ENCODE results near the gene HMX2.

The HMX2 gene

DNA sequence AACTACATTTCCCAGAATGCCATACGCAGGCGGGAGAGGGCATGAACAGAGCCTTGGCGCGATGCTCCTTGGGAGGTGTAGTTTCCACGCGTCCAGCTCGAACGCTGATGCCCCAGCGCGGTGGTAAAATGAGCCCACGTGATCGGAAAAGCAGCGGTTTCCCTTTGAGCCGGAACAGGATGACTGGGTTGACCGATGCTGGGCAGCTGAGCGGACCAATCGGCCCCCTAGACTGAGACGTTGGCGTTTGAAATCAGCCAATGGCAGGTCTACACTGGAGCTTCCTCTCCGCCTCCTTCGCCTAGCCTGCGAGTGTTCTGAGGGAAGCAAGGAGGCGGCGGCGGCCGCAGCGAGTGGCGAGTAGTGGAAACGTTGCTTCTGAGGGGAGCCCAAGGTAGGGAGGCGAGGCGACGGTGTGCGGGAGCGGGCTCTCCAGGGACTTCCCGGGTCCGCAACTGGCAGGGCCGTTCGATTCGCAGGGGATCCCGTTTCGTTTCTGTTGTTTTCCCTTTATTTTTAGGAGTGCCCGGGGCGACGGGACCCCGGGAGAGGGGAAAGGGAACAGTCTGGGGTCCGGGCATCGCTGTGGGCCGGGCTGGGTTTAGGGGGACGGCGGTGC, 6.3 kb downstream of the HMX2 start, which contains the start of gene BUB3:
BUB3 (plus strand) TSS at position 311 of the 619 bp plus-strand sequence. CDS start 516 bp downstream, outside the sequence.
- H2AK5ac ChIP-seq (ENCODE audit: low read length) = peak within 1 kb of the TSS; percentile 21
- H3K27me3 ChIP-seq (ENCODE audit: insufficient read depth, low read length) = peaks cover 24% of the 10 kb centered on the region
- H3K4me1 ChIP-seq (ENCODE audit: control insufficient read depth in 1 of 2, insufficient read depth in 2 of 2, low read length in 2 of 2) = peaks cover 9% of the 10 kb centered on the region in 2 experiments
- WGBS (ENCODE audit: extremely low coverage, insufficient coverage, insufficient read length) = no CpG with 5 or more reads among the region's 50 CpGs
- H3K9me3 ChIP-seq (ENCODE audit: insufficient read depth, low read depth, low read length) = peaks cover 1% of the 10 kb centered on the region
- peak within 1 kb of the TSS; percentile 90 for H2AFZ ChIP-seq (ENCODE audit: insufficient read depth, low read length, poor library complexity)
- peaks cover 4 to 8% of the 10 kb centered on the region in 2 experiments for H3K36me3 ChIP-seq (ENCODE audit: control insufficient read depth in 1 of 2, insufficient read depth in 2 of 2, low read length in 2 of 2)
- H2BK5ac ChIP-seq (ENCODE audit: low read depth, low read length, poor library complexity) = peak within 1 kb of the TSS; percentile 79
- H3K4me2 ChIP-seq (ENCODE audit: low read length) = peak within 1 kb of the TSS; percentile 74
- no peak within 1 kb of the TSS for H3K23ac ChIP-seq (ENCODE audit: low read length)
- H3K9ac ChIP-seq (ENCODE audit: low read length) = peak within 1 kb of the TSS; percentile 87
- peak within 1 kb of the TSS; percentile 87 for H4K91ac ChIP-seq (ENCODE audit: low read depth, low read length)
- no peak within 1 kb of the TSS for H2BK12ac ChIP-seq (ENCODE audit: low read length)
- peak within 1 kb of the TSS; percentile 73 for H3K14ac ChIP-seq (ENCODE audit: low read length)
- H3K27ac ChIP-seq (ENCODE audit: low read depth, low read length) = peak within 1 kb of the TSS; percentile 39
- H2BK120ac ChIP-seq (ENCODE audit: insufficient read depth, low read length, poor library complexity) = peak within 1 kb of the TSS; percentile 50
- peak; percentile 100 for DNase-seq
- H4K8ac ChIP-seq (ENCODE audit: low read depth, low read length) = peak within 1 kb of the TSS; percentile 92
- peaks cover 7% of the 10 kb centered on the region for H3K79me1 ChIP-seq (ENCODE audit: low read length)
- peaks cover 8% of the 10 kb centered on the region for H3K79me2 ChIP-seq (ENCODE audit: control insufficient read depth, insufficient read depth, low read length, poor library complexity)
- peak within 1 kb of the TSS; percentile 59 for H4K12ac ChIP-seq (ENCODE audit: low read depth, low read length)
- H3K4me3 ChIP-seq (ENCODE audit: low read depth, low read length) = peak within 1 kb of the TSS; percentile 92
- peak within 1 kb of the TSS; percentile 87 for H3K4ac ChIP-seq (ENCODE audit: low read depth, low read length)
- peak within 1 kb of the TSS; percentile 86 for H3K18ac ChIP-seq (ENCODE audit: low read length)

DNA sequence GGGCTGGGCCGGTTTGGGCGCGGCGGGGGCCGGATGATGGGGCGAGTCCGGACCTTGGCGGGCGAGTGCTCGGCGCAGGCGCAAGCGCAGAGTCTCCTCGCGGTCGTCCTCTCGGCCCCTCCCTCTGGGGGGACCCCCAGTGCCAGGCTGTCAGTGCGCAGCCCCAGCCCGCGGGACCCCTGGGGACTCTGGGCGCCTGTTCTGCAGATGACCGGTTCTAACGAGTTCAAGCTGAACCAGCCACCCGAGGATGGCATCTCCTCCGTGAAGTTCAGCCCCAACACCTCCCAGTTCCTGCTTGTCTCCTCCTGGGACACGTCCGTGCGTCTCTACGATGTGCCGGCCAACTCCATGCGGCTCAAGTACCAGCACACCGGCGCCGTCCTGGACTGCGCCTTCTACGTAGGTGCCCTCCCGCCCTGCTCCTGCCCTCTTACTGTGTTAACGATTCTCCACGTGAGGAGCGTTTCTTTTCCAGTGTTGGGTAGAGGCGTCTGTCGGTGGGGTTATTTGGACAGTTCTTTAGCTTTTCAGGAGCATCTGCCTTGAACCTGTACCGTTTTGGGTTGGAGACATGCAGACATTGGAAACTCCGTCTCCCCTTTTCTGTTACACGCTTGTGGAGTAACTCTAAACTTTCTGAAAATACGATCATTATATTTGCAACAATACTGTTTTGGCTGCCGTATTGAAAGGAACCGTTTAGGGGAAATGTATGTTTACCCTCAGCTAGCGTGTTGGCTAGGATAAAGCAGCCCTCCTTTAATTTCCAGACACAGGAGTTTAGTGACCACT, 7.0 kb downstream of the HMX2 start:
- Histone ChIP-seq H2BK12ac (ENCODE audit: low read length) (no peak overlapping the region), H3K27me3 (ENCODE audit: insufficient read depth, low read length) (peaks cover 17% of the 10 kb centered on the region), H4K12ac (ENCODE audit: low read depth, low read length) (peak overlapping the region; percentile 59), H3K36me3 (ENCODE audit: control insufficient read depth in 1 of 2, insufficient read depth in 2 of 2, low read length in 2 of 2) (peaks cover 4 to 8% of the 10 kb centered on the region in 2 experiments), H3K79me1 (ENCODE audit: low read length) (peaks cover 7% of the 10 kb centered on the region), H3K14ac (ENCODE audit: low read length) (peak overlapping the region; percentile 73), H2AFZ (ENCODE audit: insufficient read depth, low read length, poor library complexity) (peak overlapping the region; percentile 90), H3K4me3 (ENCODE audit: low read depth, low read length) (peak overlapping the region; percentile 92), H3K9ac (ENCODE audit: low read length) (peak overlapping the region; percentile 87), H3K4me1 (ENCODE audit: control insufficient read depth in 1 of 2, insufficient read depth in 2 of 2, low read length in 2 of 2) (peaks cover 6% of the 10 kb centered on the region in 2 experiments), H3K79me2 (ENCODE audit: control insufficient read depth, insufficient read depth, low read length, poor library complexity) (peaks cover 8% of the 10 kb centered on the region), H3K4ac (ENCODE audit: low read depth, low read length) (peak overlapping the region; percentile 87), H2AK5ac (ENCODE audit: low read length) (peak overlapping the region; percentile 21), H3K9me3 (ENCODE audit: insufficient read depth, low read depth, low read length) (peaks cover 1% of the 10 kb centered on the region), H3K4me2 (ENCODE audit: low read length) (peak overlapping the region; percentile 74), H2BK120ac (ENCODE audit: insufficient read depth, low read length, poor library complexity) (peak overlapping the region; percentile 50), H2BK5ac (ENCODE audit: low read depth, low read length, poor library complexity) (peak overlapping the region; percentile 79), H3K23ac (ENCODE audit: low read length) (no peak overlapping the region), H3K27ac (ENCODE audit: low read depth, low read length) (peak overlapping the region; percentile 39), H3K18ac (ENCODE audit: low read length) (peak overlapping the region; percentile 86), H4K91ac (ENCODE audit: low read depth, low read length) (peak overlapping the region; percentile 87), H4K8ac (ENCODE audit: low read depth, low read length) (peak overlapping the region; percentile 92)
- peak; percentile 64 to 76 for DNase-seq
- WGBS (ENCODE audit: extremely low coverage, insufficient coverage, insufficient read length) = no CpG with 5 or more reads among the region's 49 CpGs

DNA sequence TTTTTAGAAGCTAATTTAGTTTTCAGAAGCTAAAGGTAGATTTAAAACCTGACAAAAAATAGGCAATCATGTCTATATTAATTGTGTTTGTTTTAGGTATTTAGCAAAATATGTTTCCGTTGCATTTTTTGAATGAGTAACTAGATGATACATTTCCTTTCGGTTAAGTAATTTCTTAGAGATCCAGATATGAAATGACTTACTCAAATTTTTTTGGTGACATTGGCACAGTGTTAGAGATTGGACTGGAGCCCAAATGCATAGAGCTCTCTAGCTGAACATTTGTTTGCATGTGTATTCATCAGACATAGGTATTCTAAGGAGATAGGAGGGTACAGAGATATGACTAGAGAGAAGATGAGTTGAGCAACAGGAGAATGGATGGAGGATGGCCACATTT, 8.1 kb downstream of the HMX2 start:
- Histone ChIP-seq H4K12ac (ENCODE audit: low read depth, low read length) (no peak overlapping the region), H2BK5ac (ENCODE audit: low read depth, low read length, poor library complexity) (no peak overlapping the region), H4K8ac (ENCODE audit: low read depth, low read length) (no peak overlapping the region), H2BK12ac (ENCODE audit: low read length) (no peak overlapping the region), H3K18ac (ENCODE audit: low read length) (no peak overlapping the region), H3K4me2 (ENCODE audit: low read length) (no peak overlapping the region), H3K79me2 (ENCODE audit: control insufficient read depth, insufficient read depth, low read length, poor library complexity) (peaks cover 8% of the 10 kb centered on the region), H3K14ac (ENCODE audit: low read length) (no peak overlapping the region), H3K27ac (ENCODE audit: low read depth, low read length) (no peak overlapping the region), H3K4me1 (ENCODE audit: control insufficient read depth in 1 of 2, insufficient read depth in 2 of 2, low read length in 2 of 2) (peaks cover 2% of the 10 kb centered on the region in 2 experiments), H2AK5ac (ENCODE audit: low read length) (no peak overlapping the region), H3K4ac (ENCODE audit: low read depth, low read length) (peak overlapping the region; percentile 76), H3K9ac (ENCODE audit: low read length) (no peak overlapping the region), H4K91ac (ENCODE audit: low read depth, low read length) (no peak overlapping the region), H2AFZ (ENCODE audit: insufficient read depth, low read length, poor library complexity) (no peak overlapping the region), H3K79me1 (ENCODE audit: low read length) (peaks cover 7% of the 10 kb centered on the region), H3K27me3 (ENCODE audit: insufficient read depth, low read length) (peaks cover 6% of the 10 kb centered on the region), H3K23ac (ENCODE audit: low read length) (no peak overlapping the region), H3K9me3 (ENCODE audit: insufficient read depth, low read depth, low read length) (no peaks in the 10 kb centered on the region), H3K4me3 (ENCODE audit: low read depth, low read length) (no peak overlapping the region), H3K36me3 (ENCODE audit: control insufficient read depth in 1 of 2, insufficient read depth in 2 of 2, low read length in 2 of 2) (peaks cover 6 to 10% of the 10 kb centered on the region in 2 experiments), H2BK120ac (ENCODE audit: insufficient read depth, low read length, poor library complexity) (no peak overlapping the region)
- DNase-seq = no peak
- no CpG with 5 or more reads among the region's 2 CpGs for whole genome bisulfite sequencing (ENCODE audit: extremely low coverage, insufficient coverage, insufficient read length)

DNA sequence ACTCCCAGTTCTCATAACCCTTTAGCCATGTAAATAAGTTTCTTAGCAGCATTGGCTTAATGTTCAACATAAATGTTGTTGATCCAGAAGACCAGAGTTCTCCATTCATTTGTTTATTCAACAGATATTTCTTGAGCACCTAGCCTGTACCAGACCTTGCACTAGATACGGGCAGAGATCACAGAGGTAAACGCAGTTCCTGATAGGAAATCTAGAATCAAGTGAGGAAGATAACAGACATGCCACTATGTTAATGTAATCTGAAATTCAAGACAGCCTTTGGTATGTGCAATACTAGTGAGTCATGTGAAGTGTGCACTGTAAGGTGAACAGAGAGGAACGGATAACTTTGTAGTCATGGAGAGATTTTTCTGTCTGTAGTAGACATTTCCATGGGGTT, 9.3 kb downstream of the HMX2 start:
- no peak overlapping the region for H2AFZ ChIP-seq (ENCODE audit: insufficient read depth, low read length, poor library complexity)
- no peak overlapping the region for H2BK120ac ChIP-seq (ENCODE audit: insufficient read depth, low read length, poor library complexity)
- DNase-seq = peak; percentile 58 to 89
- H3K9me3 ChIP-seq (ENCODE audit: insufficient read depth, low read depth, low read length) = no peaks in the 10 kb centered on the region
- H3K27me3 ChIP-seq (ENCODE audit: insufficient read depth, low read length) = no peaks in the 10 kb centered on the region
- no peak overlapping the region for H2BK5ac ChIP-seq (ENCODE audit: low read depth, low read length, poor library complexity)
- H3K14ac ChIP-seq (ENCODE audit: low read length) = no peak overlapping the region
- no peak overlapping the region for H2BK12ac ChIP-seq (ENCODE audit: low read length)
- H3K79me1 ChIP-seq (ENCODE audit: low read length) = peaks cover 7% of the 10 kb centered on the region
- H3K4me2 ChIP-seq (ENCODE audit: low read length) = no peak overlapping the region
- H4K91ac ChIP-seq (ENCODE audit: low read depth, low read length) = no peak overlapping the region
- H4K12ac ChIP-seq (ENCODE audit: low read depth, low read length) = no peak overlapping the region
- WGBS (ENCODE audit: extremely low coverage, insufficient coverage, insufficient read length) = no CpG with 5 or more reads among the region's 3 CpGs
- no peak overlapping the region for H3K4me3 ChIP-seq (ENCODE audit: low read depth, low read length)
- H3K27ac ChIP-seq (ENCODE audit: low read depth, low read length) = no peak overlapping the region
- H3K4me1 ChIP-seq (ENCODE audit: control insufficient read depth in 1 of 2, insufficient read depth in 2 of 2, low read length in 2 of 2) = no peaks in the 10 kb centered on the region
- peaks cover 6 to 12% of the 10 kb centered on the region in 2 experiments for H3K36me3 ChIP-seq (ENCODE audit: control insufficient read depth in 1 of 2, insufficient read depth in 2 of 2, low read length in 2 of 2)
- H3K18ac ChIP-seq (ENCODE audit: low read length) = no peak overlapping the region
- H3K79me2 ChIP-seq (ENCODE audit: control insufficient read depth, insufficient read depth, low read length, poor library complexity) = peaks cover 8% of the 10 kb centered on the region
- no peak overlapping the region for H3K23ac ChIP-seq (ENCODE audit: low read length)
- no peak overlapping the region for H3K9ac ChIP-seq (ENCODE audit: low read length)
- H2AK5ac ChIP-seq (ENCODE audit: low read length) = no peak overlapping the region
- H4K8ac ChIP-seq (ENCODE audit: low read depth, low read length) = no peak overlapping the region
- no peak overlapping the region for H3K4ac ChIP-seq (ENCODE audit: low read depth, low read length)
